ENCODE data around the gene MALT1.

MALT1 gene

DNA sequence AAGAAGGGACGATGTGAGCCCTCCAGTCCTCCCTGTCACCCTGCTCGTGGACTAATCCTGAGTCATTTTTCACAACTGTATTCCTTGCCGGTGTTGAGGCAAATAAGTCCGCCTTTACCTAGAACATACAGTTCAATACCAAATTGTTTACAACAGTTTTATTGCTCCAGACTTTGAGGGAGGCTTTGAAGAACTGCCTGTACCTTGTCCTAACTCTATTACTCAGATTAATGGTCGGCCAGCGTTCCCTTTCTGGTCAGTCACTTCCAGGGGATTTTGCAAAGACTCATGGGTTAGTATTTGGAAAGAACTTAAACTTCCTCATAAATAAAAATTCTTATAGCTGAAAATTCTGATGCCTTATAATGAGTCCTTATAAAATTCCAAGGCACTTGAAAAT, 108.3 kb downstream of the MALT1 start:
- no peak for DNase-seq

DNA sequence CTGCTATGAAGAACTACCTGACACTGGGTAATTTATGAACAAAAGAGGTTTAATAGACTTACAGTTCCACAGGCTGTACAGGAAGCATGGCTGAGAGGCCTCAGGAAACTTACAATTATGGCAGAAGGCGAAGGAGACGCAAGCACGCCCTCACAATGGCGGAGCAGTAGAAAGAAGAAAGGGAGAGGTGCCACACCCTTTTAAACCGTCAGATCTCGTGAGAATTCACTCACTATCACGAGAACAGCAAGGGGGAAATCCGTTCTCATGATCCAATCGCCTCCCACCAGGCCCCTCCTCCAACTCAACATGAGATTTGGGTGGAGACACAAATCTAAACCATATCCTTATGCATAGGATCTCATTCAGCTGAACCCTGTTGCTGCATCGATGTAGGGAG, 108.8 kb downstream of the MALT1 start:
- DNase-seq: no peak

DNA sequence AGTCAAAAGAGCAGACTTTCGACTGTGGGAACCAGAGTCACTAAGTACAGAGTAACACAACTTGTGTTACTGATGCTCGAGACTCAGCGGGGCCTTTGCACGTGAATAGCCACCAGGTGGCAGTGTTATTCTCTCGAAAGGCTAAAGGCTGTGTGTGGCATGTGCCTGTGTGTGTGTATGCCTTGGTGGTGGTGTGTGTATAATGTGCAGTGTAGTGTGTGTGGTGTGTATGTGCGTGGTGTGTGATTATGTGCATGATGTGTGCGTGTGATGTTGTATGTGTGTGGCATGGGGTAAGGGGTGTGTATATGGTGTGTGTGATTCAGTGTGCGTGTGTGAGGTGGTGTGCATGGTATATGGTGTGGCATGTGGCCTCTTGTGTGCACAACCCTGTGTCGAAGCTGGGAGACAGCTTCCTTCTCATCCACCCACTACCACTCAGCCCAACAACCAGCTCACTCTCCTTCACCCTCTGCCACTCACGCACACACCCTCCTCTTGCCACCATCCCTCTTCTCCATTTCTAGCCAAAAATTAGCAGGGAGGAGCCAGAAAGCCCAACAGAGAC, 110.4 kb downstream of the MALT1 start:
- peak; percentile 67 for DNase-seq

DNA sequence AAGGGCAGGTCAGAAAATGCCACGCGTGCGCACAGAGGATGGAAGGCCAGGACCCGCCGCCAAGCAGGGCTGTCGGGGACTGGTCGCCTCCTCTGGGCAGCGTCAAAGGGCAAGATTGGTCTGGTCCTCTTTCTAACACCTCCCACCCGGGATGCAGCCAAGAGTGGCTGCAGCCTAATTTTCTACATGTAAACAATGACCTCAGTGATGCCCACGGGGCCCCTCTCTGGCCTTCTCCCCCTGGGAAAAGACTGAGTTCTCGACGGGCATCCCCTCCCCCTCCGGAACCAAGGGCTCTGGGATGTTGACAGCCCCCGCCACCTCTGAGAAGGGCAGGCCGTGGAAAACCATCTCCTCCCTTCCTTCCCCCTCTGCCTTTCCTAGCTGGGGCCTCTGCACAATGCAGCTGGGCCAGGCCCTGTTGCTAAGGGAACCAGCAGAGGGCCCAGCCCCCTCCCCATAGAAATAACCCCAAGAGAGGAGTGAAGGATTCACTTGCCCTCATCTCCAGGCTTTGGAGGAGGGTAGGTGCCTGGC, 113.4 kb downstream of the MALT1 start:
- DNase-seq: no peak

DNA sequence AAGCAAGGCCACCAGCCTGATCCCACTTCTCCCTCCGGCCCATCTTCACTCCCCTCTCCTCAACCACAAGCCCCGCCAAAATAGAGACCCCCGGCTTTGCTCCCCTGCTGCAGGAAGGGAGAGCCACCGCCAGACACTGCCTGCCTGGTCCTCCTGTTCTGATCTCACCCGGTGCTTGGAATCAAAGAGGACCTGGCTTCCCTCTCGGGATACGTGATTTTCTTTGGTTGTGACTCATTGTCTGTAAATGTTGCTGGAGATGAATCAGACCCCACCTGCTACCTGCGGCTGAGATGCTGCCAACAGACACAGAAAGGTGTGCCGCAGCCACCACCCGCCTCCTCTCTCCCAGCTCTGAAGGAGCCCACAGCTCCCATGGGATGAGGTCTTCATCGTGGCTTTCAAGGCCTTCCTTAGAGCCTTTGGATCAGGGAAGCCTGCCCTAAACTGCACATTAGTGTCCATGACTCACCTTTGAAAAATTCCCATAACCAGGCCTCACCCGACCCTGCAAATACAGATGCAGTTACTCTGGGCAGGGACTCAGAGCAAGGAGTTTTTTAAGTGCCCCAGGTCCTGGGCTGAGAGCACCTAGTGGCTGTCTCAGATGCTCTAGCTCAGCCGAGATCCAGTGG, 114.0 kb downstream of the MALT1 start:
- no peak for DNase-seq

DNA sequence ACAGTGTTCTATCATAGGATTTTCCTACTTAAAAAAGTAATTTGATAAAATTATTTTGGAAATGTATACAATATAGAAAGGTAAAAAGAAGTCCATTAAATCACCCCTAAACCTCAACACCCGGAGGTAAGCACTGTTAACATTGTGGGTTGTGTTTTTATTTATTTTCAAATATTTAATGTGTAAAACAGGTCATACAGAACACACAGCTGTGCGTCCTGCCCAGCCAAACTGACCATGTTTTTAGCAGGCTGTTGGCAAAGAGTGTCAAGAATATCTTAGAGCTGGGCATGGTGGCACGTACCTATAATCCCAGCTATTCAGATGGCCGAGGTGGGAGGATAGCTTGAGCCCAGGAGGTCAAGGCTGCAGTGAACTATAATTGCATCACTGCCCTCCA, 114.6 kb downstream of the MALT1 start:
- DNase-seq: no peak

DNA sequence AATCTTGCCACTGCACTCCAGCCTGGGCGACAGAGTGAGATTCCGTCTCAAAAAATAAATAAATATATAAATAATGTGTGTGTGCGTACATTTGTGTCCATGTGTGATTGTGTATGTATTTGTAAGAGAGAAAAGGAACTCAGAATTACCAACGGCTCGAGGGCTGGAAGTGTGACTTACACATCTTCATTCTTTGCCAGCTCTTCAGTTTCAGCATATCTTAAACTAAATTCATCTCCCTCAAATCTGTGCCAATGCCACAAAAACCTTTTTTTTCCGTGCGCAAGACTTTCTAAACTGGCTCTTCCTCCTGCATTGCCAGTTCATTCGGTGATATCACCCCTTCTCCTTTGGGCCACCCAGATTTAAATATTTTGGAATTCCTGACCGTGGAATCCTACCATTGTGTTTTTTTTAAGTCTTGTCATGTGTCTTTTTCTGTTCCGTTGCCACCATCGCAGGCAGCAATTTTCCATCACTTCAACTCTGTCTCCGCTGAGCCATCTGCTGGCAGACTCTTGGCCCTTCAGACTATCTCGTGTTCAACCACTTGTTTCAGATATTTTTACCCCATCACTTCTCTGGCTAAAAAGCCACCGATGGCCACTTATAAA, 116.4 kb downstream of the MALT1 start:
- DNase-seq: no peak

DNA sequence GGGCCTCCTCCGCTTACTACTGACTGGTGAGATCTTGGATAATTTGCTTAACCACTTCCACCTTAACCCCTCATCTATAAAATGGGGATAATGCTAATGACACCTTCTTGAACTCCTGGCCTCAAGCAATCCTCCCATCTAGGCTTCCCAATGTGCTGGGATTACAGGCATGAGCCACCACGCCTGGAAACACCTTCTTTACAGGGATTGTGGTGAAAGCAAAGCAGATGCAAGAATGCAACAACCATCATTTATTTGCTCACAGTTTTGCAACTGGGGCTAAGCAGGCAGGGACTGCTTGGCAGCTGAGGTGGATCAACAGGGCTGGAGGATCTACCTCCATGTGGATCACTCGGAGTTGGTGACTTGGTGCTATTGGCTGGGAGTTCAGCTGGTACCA, 117.2 kb downstream of the MALT1 start:
- no peak for DNase-seq

DNA sequence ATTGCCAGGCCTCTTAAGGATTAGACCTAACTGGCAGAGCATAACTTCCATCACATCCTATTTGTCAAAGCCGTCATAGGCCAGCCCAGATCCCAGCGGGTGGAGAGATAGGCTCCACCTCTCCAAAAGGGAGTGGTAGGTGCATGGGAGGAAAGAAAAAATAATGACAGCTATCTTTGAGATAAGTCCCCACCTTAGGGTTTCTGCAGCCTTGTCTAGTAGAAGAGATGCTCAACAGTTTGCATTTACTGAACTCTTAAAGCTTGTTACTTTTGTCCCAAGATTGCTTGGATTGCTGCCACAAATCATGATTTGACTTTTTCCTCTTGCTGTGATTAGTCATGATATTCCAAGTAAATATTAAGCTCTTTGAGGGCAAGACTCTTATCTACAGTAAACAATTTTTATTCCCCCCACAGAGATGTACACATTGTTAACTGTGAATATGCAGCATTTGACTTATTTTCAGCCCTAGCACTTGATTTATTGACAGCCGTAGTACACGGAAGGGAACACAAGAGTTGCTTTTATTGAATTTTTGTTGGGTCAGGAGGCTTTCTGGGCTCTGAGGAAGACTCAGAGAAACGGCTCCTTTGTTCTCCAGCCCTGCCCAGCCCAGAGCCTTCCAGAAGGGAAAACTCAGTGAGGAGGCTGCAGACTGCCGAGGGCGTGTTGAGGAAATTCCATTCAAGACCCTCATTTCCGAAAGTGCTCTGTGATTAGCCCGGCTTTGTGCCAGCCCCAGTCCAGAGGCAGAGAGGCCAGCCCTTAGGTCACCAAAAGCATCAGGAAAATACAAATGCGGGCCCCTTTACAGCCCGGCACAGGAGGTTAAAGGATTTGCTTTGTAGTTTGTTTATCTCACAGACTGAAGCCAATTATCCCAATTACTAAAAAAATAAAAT, 118.0 kb downstream of the MALT1 start:
- DNase-seq: no peak

DNA sequence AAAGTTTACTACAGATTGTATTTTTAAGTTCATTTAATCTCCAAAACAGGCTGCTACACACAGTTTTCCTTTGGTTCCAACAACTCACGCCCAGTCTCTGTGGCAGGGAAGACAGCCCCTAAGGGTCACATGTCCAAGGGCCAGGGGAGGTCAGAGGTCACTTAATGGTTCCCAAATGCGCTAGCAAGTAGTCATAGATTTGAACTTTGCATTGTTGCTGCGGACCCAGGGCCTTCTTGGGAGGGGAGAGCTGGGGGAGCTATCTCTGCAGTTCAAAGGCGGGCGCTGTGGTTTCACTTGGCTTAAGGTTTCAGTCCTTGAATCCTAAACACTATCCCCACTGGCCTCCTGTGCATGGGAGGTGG, 118.6 kb downstream of the MALT1 start:
- DNase-seq: no peak

DNA sequence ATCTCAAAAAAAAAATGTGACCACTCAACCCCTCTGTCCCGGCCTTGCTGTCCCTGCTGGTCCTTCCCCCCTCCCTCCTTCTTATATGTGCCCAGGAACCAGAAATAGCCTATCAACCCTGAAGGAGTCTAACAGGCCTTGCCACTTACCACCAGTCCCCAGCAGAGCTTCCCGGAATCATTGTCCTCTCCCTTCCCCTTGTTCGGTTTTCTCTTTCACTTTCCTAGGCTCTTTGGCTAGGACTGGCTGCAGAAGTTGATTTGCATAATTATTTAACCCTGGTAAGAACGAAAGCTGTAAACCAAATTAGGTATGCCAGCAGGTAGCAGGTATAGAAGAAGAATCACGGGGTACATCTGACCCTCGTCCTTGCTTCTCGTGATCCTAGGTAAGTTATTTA, 120.8 kb downstream of the MALT1 start:
- DNase-seq: no peak

DNA sequence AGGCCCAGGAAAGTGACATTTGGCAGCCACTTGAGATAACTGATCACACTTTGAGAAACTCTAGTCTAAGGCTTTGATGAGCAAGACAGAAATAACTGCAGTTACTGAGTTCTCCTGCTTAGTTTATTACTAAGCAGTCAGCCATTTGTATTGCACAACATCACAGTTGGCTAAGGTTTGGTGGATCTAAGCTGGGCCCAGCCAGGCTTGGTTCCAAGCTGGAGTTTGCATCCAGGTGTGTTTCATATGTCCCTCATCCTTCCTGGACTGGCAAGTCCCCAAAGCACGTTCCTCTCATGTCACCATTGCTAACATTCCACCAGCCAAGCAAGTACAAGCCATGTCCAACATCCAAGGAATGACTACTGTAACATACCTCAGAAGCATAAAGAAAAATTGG, 122.1 kb downstream of the MALT1 start:
- no peak for DNase-seq

DNA sequence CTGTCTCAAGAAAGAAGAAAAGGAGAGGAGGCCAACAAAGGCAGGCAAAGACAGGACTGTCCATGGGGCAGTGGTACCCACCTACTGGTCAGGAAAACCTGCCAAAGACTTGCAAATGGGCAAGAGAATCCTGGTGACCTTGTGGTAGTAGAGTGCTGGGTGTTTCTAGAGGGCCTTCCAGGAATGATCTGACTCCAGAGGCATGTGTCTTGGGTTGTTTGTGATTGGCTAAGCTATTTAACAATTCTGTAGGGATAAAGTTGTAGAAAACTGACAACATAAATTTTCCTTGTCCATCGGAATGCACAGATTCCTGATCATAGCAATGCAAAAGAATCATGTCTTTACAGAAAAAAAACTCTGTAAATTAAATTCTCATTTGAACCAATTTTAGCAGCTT, 125.0 kb downstream of the MALT1 start:
- no peak for DNase-seq

DNA sequence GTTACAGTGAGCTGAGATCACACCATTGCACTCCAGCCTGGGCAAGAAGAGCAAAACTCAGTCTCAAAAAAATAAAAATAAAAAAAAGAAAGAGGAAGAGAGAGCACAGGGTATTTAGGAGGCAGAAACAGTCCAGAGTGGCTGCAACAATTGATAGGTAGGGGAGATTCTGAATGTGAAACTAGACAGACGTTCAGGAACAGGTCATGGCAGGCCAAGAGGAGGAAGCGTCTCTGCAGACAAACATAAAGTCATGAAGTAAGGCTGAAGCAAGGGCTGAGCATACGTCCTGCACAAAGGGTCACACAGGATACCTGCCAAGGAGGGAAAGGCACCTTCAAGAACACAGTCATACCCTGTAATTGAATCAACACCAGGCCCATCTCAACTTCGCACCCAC, 129.3 kb downstream of the MALT1 start:
- no peak for DNase-seq

DNA sequence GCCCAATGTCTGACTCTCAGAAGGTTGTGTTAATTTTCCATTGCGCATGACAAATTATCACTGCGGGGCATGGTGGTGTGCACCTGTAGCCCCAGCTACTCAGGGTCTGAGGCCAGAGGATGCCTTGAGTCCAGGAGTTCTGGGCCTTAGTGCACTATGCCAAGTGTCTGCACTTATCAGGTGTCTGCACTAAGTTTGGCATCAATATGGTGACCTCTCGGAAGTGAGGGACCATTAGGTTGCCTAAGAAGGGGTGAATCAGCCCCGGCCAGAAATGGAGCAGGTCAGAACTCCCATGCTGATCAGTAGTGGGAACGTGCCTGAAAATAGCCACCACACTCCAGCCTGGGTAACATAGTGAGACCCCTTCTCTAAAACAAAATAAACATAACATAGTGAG, 131.7 kb downstream of the MALT1 start:
- no peak for DNase-seq

DNA sequence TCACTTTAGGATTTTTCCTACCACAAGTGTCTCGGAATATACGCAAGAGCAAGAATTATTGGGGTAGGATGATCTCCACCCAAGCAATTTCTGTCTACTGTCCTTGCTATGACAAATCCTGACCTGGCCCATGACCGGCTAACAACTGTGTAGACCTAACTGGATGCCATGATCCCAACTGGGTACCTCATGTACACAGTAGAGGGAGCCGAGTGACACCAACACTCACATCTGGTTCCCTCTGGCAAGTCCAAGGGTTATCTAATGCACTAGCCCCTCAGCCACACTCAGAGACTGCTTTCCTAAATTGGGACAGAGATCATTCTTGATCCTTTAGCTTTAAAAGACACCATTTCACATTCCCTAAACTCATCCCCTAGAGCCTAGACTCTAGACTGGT, 132.7 kb downstream of the MALT1 start:
- DNase-seq: no peak

All from CD4-positive, alpha-beta T cell treated with Interleukin-15 for 1 hour (primary cell).